HG03571 (cell line): Measurements from ENCODE around the gene SRC.

ENCODE experiments used
- ATAC-seq: cut with Tn5 transposase; IDR thresholded peaks from one replicate; pipeline ENCODE4 v1.9.1; 2021; ENCODE audit not compliant: unreplicated experiment

Gene SRC

DNA sequence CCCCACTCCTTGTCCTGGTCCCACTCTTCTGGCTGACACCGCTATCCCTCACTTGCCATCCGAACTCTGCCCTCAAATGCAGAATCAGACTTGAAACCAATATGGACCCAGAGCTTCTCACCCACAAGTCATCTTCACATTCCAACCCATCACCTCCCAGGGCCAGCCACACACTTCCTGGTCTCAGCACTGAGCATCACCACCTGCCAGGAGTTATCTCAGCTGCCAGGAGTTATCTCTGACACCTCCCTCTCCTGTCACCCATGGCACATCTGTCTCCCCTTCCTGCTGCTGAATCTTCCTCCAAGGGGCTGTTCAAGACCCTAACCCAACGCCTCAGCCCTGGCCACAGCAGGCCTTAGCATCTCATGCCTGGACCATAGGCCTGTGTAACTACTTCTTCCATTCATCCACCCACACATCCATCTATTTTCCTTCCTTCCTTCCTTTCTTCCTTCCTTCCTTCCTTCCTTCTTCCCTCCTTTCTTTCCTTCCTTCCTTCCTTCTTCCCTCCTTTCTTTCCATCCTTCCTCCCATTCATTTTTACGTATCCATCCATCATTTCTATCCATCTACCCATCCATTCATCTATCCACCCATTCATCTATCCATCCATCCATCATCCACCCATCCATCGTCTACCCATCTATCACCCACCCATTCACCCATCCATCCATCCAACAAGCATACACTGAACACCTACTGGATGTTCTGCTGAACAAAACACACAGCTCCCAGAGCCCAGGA, 100.5 kb downstream of the SRC start:
- ATAC-seq = no peak

GRCh38 chr20:37447688-37448087, 101.7 kb downstream of the SRC start:
- ATAC-seq = no peak

DNA sequence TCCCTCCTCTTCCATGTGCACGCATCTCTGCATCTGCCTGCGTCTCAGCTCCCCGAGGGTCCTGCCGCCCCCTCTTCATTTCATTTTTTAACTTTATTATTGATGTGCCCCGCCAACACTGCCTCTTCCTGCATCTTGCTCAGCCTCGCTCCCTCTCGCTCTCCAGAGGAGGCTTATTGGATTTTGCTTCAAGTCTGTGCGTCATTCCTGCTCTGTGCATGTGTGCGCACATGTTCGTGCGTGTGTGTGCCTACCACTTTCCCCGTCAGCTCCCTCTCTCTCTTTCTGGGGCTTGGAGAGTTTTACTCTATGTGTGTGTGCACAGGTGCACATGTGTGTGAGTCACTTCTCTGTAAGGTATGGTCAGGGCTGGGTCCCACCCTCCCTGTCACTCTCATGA, 103.3 kb downstream of the SRC start:
- no peak for ATAC-seq

- ATAC-seq = no peak
Measured at GRCh38 chr20:37450344-37450743, 104.4 kb downstream of the SRC start.

- no peak for ATAC-seq
Measured at GRCh38 chr20:37451616-37452015, 105.7 kb downstream of the SRC start.

GRCh38 chr20:37452236-37452635, 106.3 kb downstream of the SRC start:
- no peak for ATAC-seq

DNA sequence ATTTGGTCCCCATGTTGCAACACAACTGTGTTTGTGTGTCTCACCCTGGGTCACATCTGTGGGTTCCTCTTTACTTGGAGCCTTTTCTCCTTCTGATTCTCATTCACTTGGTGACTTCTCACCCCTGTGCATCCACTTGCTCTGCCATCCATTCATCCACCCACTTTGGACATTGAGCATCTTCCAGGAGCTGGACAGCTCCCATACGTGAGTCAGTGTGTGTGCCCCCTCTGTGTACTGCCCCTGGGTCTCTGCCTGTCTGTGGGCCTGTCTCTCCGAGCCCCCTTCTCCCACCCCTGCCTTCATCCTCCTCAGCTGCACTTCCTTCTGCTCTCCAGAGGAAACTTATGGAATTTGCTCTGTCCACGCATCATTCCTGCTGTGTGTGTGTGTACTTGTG, 107.3 kb downstream of the SRC start:
- no peak for ATAC-seq

DNA sequence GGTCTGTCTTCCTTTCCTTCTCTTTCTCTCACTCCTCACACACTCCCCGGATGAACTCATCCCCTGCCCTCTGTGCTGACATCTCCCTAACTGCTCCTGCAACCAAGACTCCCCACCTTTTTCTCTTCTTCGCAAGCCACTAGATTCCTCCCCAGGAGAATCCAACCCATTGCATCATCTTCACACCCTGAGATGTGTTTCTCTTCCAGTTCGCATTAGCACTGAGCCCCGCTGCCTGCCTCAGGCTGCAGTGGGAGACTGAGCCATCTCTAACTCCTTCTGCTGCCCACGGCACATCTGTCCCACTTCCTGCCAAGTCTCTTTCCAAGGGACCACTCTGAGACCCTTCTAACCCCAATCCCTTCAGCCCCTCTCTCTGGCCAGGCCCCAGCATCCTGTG, 107.9 kb downstream of the SRC start:
- no peak for ATAC-seq

GRCh38 chr20:37454636-37455385, 108.9 kb downstream of the SRC start:
- ATAC-seq = no peak
